Naive thymus-derived CD8-positive, alpha-beta T cell (primary cell): ENCODE data around the gene THAP3. TPM values are rescaled to one million over a fixed set of nuclear protein-coding genes. Genes with fewer than 3 reads are reported as not detected.
"Not testable (repeated sequence)": the region's sequence is repeated elsewhere in the genome, so short reads cannot be mapped to it uniquely, and the experiment has no call there.

ENCODE experiments used
- ATAC-seq, 2 donors: fragments of 150-1000 bp; cut with Tn5 transposase in 1 of 2; sonication (Bioruptor Pico), chemical (Tn5 transposase) in 1 of 2; 1 replicate in 1 of 2; 2 replicates in 1 of 2; pipeline ENCODE4 v1.10.0; 2021; ENCODE audit warnings: mild to moderate bottlenecking in 2 of 2, moderate library complexity in 2 of 2
- POLR2A ChIA-PET: fragments of 350-600 bp; sonication (Branson Sonifier 250); formaldehyde crosslinking; loops from one replicate; lab custom pipeline; 2021; ENCODE audit warnings: antibody characterized with exemption; lab: Charles Lee
- DNase-seq, 10 donors: peaks; one replicate each; pipeline versions ENCODE4 v3.0.0 to v3.0.0-alpha.2; 2020 to 2022
- H3K27ac Mint-ChIP-seq, 10 donors: one replicate each; pipeline ENCODE4 v1.8.0; 2020 to 2022; ENCODE audit warnings: mild to moderate bottlenecking in 10 of 10, mixed read lengths in 10 of 10, moderate library complexity in 4 of 10, inconsistent platforms in 1 of 10
- H3K27me3 Mint-ChIP-seq, 5 donors: one replicate each; pipeline ENCODE4 v1.8.0; 2021 to 2022; ENCODE audit warnings: mixed read lengths in 5 of 5
- H3K36me3 Mint-ChIP-seq, 3 donors: one replicate each; pipeline ENCODE4 v1.8.0; 2020 to 2022; ENCODE audit warnings: mixed read lengths in 3 of 3, mild to moderate bottlenecking in 2 of 3, inconsistent platforms in 1 of 3
- H3K4me1 Mint-ChIP-seq, 4 donors: one replicate each; pipeline ENCODE4 v1.8.0; 2021 to 2022; ENCODE audit warnings: mixed read lengths in 4 of 4
- H3K4me3 Mint-ChIP-seq, 10 donors: one replicate each; pipeline ENCODE4 v1.8.0; 2020 to 2022; ENCODE audit warnings: mild to moderate bottlenecking in 10 of 10, mixed read lengths in 10 of 10, moderate library complexity in 6 of 10, inconsistent platforms in 1 of 10
- H3K9me3 Mint-ChIP-seq, 9 donors: one replicate each; pipeline ENCODE4 v1.8.0; 2020 to 2022; ENCODE audit warnings: mixed read lengths in 9 of 9, mild to moderate bottlenecking in 3 of 9, inconsistent platforms in 1 of 9, moderate library complexity in 1 of 9
- polyA plus RNA-seq, 3 donors: library from polyadenylated mRNA; unstranded; fragments of 300-500 nt; fragmentation: Illumina TruSeq; gene quantifications; one replicate each; pipeline ENCODE4 v1.2.3, GENCODE V29; 2021
- total RNA-seq, 8 experiments: library from RNA in 2 of 8; stranded (reverse) in 2 of 8; gene quantifications; one replicate each; pipeline ENCODE4 v1.2.3 and lab custom pipeline; 2021 to 2026

Gene THAP3
- total and polyA plus RNA-seq, 5 experiments from 2014 or later: 20.1 to 30.7 (median 26.5) TPM

DNA sequence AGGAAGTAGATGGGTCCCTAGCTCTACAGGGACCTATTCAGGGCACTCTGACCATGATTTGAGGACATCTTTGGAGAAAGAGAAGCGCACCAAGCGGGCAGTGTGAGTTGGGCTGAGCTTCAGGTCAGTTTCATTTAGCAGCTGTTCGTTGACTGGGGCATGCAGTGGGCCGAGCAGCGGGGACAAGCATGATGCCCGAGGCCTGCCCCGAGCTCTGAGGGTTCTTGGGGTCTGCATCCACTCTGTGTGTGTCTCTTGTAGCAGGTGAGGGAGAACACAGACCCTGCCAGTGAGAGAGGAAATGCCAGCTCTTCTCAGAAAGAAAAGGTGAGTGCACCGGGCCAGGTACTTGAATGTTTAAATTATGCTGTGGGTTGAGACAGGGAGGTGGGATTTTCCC is 5.4 kb downstream of the THAP3 start:
- DNase-seq: peak in 1 of 10 donors; percentile 61
- ATAC-seq: no peak
- POLR2A ChIA-PET: interaction anchor here (0.7 kb wide), 1 partner anchor 44 kb away, joined by 3 read pairs; no protein-coding TSS in a partner anchor
- peaks cover 0 to 67% (median 9%) of the 10 kb centered on the region in 3 donors for H3K36me3 Mint-ChIP-seq
- peak overlapping the region in 3 of 10 donors; percentile 37 to 75 (median 60) for H3K27ac Mint-ChIP-seq
- peaks cover 17 to 37% (median 26%) of the 10 kb centered on the region in 4 donors for H3K4me1 Mint-ChIP-seq
- H3K27me3 Mint-ChIP-seq: no peaks in the 10 kb centered on the region
- no peaks in the 10 kb centered on the region for H3K9me3 Mint-ChIP-seq
- H3K4me3 Mint-ChIP-seq: peak overlapping the region in 1 of 10 donors; percentile 63

DNA sequence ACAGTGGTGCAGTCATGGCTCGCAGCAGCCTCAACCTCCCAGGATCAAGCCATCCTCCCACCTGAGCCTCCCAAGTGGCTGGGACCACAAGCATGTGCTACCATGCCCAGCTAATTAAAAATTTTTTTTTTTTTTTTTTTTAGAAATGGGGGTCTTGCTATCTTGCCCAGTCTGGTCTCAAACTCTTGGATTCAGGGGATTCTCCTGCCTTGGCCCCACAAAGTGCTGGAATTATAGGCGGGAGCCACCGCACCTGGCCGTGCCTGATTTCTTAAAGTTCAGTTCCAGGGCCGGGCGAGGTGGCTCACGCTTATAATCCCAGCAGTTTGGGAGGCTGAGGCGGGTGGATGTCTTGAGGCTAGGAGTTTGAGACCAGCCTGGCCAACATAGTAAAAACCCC is 6.4 kb downstream of the THAP3 start:
- peak in 1 of 10 donors; percentile 45 for DNase-seq
- Mint-ChIP-seq H3K27me3 (no peaks in the 10 kb centered on the region), H3K4me3 (no peak overlapping the region), H3K4me1 (peaks cover 17 to 30% (median 23%) of the 10 kb centered on the region in 4 donors), H3K36me3 (peaks cover 0 to 74% (median 9%) of the 10 kb centered on the region in 3 donors), H3K9me3 (no peaks in the 10 kb centered on the region), H3K27ac (no peak overlapping the region)
- no peak for ATAC-seq
- POLR2A ChIA-PET: interaction anchor here (1.6 kb wide), 1 partner anchor 28 kb away, joined by 7 read pairs; the partner anchor contains the start of gene KLHL21

DNA sequence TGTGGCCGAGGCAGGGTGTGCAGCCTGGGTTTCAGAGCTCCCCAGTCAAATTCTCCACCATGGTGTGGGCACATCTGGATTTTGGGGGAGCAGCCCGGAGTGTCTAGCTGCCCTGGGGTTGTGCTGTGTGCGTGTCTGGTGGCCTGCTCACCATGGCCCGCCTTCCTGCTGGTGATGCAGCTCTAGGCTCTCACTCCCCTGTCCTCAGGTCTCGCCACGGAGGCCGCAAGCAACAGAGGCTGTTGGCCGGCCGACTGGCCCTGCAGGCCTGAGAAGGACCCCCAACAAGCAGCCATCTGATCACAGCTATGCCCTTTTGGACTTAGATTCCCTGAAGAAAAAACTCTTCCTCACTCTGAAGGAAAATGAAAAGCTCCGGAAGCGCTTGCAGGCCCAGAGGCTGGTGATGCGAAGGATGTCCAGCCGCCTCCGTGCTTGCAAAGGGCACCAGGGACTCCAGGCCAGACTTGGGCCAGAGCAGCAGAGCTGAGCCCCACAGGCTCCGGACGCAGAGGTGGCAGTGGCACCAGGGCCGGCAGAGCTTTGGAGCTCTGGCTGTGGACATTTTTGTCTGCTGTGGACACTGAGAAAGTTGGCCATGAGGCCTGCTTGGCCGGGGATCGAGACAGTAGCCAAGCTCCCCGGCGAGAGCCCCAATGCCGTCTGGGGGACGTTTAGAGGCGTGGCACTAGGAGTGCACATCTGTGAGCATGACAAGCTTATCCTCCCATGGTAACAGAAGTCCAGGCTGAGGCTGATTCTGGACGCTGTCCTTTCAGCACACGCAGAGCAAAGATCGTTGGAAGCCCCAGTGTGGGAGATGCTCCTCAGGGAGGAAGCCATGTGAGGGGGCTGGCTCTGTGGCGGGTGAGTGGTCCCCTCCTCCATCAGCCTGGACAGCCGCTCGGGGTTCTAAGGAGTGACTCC is 8.2 kb downstream of the THAP3 start:
- H3K4me1 Mint-ChIP-seq: peaks cover 4 to 13% (median 6%) of the 10 kb centered on the region in 4 donors
- H3K4me3 Mint-ChIP-seq: no peak overlapping the region
- ATAC-seq: no peak
- DNase-seq: no peak
- POLR2A ChIA-PET: interaction anchor here (1.1 to 1.6 kb wide), 3 partner anchors 30 to 79 kb away, joined by 3 to 7 read pairs (median 4); partner anchors contain the start of genes KLHL21 and NOL9
- no peak overlapping the region for H3K27ac Mint-ChIP-seq
- H3K36me3 Mint-ChIP-seq: peaks cover 0 to 83% (median 9%) of the 10 kb centered on the region in 3 donors
- no peaks in the 10 kb centered on the region for H3K27me3 Mint-ChIP-seq
- H3K9me3 Mint-ChIP-seq: no peaks in the 10 kb centered on the region

DNA sequence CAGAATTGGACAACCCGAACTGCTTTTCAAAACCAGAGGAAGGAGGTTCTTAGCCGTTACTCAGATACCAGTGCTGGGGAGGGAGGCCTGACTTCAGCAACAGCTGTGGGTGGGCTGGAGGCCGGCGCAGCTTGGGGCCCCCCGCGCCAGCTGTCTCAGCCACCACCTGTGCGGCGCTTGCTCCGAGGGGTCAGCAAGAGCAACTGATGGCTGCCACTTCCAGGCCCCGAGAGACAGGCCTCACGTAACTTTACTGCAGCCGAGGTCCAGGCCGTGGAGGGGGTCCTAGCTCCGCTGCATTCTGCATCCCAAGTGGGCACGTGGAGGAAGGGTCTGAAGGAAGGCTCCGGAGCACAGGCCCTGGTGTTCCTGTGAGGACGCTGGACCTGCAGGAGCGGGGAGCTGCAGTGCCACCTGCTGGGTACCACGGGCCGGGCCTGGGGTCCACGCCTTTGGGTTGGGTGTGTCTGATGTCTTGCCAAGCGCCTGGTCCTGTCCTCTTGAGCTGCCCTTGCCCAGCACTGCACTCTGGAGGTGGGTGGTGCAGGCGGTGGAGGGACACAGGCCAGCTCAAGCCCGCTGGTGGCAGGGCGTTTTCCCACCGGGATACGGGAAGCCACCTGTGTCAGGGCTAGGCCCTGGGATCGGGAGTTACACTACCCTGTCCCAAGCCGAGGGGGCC is 9.8 kb downstream of the THAP3 start:
- Mint-ChIP-seq H3K4me1 (peaks cover under 1 to 4% (median 2%) of the 10 kb centered on the region in 4 donors), H3K36me3 (peaks cover 0 to 81% (median 8%) of the 10 kb centered on the region in 3 donors), H3K4me3 (no peak overlapping the region), H3K9me3 (no peaks in the 10 kb centered on the region), H3K27ac (no peak overlapping the region), H3K27me3 (no peaks in the 10 kb centered on the region)
- peak; percentile 55 to 80 for ATAC-seq
- POLR2A ChIA-PET: interaction anchor here (1.0 to 2.2 kb wide), 5 partner anchors 31 to 54 kb away, joined by 3 to 5 read pairs (median 3); no protein-coding TSS in a partner anchor
- DNase-seq: peak; percentile 13 to 68 (median 31)

DNA sequence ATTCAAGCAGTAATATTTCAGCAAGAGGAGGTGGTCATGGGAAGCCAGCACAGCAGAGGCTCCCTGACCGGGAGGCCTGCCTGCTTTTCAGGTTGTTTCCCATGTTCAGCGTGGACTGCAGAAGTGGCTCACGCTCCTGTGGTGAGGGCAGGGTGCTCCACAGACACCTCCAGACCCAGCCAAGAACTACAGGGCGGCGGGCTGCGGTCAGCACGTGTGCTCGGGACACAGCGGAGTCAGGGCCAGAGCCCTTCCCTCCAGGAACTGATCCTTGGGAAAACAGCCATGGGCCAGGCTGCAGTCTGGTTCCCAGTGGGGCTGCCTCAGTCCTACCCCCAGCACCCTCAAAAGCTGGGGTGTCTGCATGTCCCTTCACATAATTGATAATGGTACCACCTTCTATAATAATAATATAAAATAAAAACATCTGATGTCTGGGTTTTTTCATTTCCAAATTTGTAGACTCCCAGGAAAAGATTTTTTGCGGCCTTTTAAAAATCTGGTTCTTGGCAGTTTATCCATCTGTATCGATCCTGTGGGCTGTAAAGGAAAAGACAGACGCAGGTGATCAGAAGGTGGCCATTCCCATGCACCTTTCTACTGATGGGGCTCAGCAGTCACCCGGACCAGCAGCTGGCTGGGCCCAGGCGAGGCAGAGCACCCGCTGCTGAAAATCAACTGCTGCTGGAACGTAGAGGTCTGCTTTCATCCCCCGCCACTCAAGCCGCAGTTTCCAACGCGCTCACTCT is 10.7 kb downstream of the THAP3 start:
- no peak for DNase-seq
- no peaks in the 10 kb centered on the region for H3K27me3 Mint-ChIP-seq
- H3K9me3 Mint-ChIP-seq: no peaks in the 10 kb centered on the region
- peaks cover 0 to 78% (median 8%) of the 10 kb centered on the region in 3 donors for H3K36me3 Mint-ChIP-seq
- POLR2A ChIA-PET: interaction anchor here (1.0 to 2.2 kb wide), 3 partner anchors 31 to 38 kb away, joined by 3 to 5 read pairs (median 4); no protein-coding TSS in a partner anchor
- peak overlapping the region in 1 of 10 donors; percentile 16 for H3K27ac Mint-ChIP-seq
- ATAC-seq: no peak
- no peaks in the 10 kb centered on the region for H3K4me1 Mint-ChIP-seq
- H3K4me3 Mint-ChIP-seq: no peak overlapping the region

DNA sequence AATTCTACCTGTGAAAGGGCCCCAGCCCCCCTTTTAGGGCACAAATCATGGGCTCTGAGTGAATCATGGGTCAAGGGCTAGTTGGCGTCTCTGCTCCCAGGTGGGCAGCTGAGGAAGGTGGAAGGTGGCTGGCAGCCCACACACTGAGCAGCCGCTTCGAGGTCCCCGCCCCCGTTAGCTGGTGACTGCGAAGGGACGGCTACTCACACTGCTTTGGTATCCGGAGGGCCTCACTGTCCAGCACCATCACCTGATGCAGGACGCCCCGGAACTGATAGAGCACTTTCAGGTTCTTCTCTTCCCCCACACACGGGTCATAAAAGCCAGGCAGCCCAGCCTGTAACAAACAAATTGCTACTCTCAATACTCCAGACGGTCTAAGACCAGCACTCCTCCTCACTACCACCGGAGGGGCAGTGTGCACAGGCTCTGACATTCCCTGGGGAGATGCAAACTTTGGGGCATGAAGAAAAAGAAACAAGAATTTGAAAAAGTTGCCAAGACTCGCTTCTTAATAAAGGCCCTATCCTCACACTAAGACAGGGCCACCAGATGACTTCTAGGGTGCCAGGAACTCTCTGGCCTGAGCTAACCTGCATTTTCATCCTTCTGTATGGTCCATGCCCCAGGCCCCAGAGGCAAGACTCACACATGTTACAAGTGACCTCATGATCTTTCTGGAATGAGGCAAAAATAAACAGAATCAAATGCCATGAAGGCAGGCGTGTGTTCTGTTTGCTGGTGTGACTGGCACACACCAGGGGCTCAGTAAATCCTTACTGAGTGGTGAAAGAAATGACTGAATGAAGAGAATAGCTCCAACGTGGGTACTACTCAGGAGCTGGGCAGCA is 11.5 kb downstream of the THAP3 start:
- no peaks in the 10 kb centered on the region for H3K4me1 Mint-ChIP-seq
- H3K4me3 Mint-ChIP-seq: no peak overlapping the region
- no peaks in the 10 kb centered on the region for H3K9me3 Mint-ChIP-seq
- POLR2A ChIA-PET: interaction anchor here (2.2 kb wide), 1 partner anchor 32 kb away, joined by 5 read pairs; no protein-coding TSS in a partner anchor
- DNase-seq: peak in 1 of 10 donors; percentile 51
- no peaks in the 10 kb centered on the region for H3K27me3 Mint-ChIP-seq
- peak overlapping the region in 4 of 10 donors; percentile 9 to 59 (median 18) for H3K27ac Mint-ChIP-seq
- H3K36me3 Mint-ChIP-seq: peaks cover 0 to 81% (median 8%) of the 10 kb centered on the region in 3 donors
- no peak for ATAC-seq

DNA sequence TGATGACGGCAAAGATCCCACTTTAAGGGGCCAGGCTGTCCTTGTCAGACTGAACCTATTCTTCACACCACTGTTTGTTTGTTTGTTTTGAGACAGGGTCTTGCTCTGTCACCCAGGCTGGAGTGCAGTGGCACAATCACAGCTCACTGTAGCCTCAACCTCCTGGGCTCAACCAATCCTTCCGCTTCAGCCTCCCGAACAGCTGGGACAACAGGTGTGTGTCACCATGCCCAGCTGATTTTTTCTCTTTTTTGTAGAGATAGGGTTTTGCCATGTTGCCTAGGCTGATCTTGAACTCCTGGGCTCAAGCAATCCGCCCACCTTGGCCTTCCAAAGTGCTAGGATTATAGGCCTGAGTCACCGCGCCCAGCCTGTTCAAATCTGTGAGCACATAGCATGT is 12.1 kb downstream of the THAP3 start:
- H3K27me3 Mint-ChIP-seq, ATAC-seq, H3K9me3 Mint-ChIP-seq, DNase-seq, H3K4me1 Mint-ChIP-seq, POLR2A ChIA-PET, H3K4me3 Mint-ChIP-seq: not testable (repeated sequence)
- Mint-ChIP-seq H3K27ac (peak overlapping the region in 3 of 10 donors; percentile 8 to 51 (median 16)), H3K36me3 (peaks cover 0 to 83% (median 10%) of the 10 kb centered on the region in 3 donors)

DNA sequence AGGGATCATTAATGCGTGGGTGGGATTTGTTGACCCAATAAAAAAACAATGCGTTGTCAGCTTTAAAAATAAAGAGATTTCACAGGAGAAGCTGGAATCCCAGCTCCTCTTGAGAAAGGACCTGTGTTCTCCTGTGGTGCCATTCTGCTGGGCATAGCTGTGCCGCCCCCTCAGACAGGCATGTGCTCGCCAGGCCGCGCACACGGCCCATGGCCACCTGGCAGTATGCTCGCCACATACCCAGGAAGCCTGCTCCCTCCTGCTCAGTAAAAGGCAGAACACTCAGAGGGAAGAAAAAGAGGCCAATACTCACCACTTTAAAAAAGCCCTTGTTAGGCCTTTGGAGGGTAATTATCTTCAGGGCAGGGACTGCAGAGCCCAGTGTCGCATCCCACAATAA is 13.1 kb downstream of the THAP3 start:
- peak in 1 of 10 donors; percentile 2 for DNase-seq
- H3K4me3 Mint-ChIP-seq: no peak overlapping the region
- H3K27ac Mint-ChIP-seq: no peak overlapping the region
- H3K9me3 Mint-ChIP-seq: no peaks in the 10 kb centered on the region
- H3K4me1 Mint-ChIP-seq: no peaks in the 10 kb centered on the region
- no peak for ATAC-seq
- POLR2A ChIA-PET: no interaction called here
- peaks cover 0 to 81% (median 10%) of the 10 kb centered on the region in 3 donors for H3K36me3 Mint-ChIP-seq
- no peaks in the 10 kb centered on the region for H3K27me3 Mint-ChIP-seq

DNA sequence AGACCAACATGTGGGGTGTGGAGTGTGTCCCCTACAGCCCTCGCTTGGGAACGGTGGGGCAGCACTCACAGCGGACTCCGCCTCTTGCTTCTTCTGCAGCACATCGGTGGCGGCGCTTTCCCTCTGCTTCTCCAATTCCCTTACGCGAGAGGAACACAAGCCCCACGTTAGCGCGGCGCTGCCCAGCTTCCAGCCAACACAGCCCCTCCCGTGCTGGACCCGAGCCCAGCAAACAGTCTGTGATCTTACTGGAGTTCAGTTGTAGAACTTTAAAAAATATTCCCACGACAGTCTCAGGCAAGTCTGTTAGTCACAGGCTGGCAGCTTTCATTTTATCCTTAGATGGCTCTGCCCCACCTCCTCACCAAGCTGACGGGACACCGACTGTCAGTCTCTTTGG is 13.6 kb downstream of the THAP3 start:
- H3K9me3 Mint-ChIP-seq: no peaks in the 10 kb centered on the region
- POLR2A ChIA-PET: no interaction called here
- peaks cover 0 to 1% (median 0%) of the 10 kb centered on the region in 4 donors for H3K4me1 Mint-ChIP-seq
- H3K36me3 Mint-ChIP-seq: peaks cover 0 to 80% (median 10%) of the 10 kb centered on the region in 3 donors
- no peak overlapping the region for H3K4me3 Mint-ChIP-seq
- no peak for ATAC-seq
- H3K27ac Mint-ChIP-seq: peak overlapping the region in 2 of 10 donors; percentile 20 to 35
- DNase-seq: peak in 1 of 10 donors; percentile 40
- H3K27me3 Mint-ChIP-seq: no peaks in the 10 kb centered on the region

DNA sequence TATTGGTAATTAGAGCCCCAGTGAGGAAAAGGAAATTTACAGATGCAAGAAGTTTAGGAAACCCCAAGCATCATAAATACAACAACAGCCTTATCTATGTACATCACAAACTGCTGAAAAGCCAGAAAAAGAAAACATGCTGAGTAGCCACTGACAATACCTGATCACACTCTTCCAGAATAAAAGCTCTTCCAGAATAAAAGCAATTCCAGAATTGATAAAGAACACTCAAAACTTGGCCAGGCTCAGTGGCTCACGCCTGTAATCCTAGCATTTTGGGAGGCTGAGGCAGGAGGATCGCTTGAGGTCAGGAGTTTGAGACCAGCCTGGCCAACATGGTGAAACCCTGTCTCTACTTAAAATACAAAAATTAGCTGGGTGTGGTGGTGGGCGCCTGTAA is 16.2 kb downstream of the THAP3 start:
- H3K4me3 Mint-ChIP-seq, H3K27me3 Mint-ChIP-seq, H3K27ac Mint-ChIP-seq, H3K4me1 Mint-ChIP-seq, H3K9me3 Mint-ChIP-seq, ATAC-seq: not testable (repeated sequence)
- peak in 1 of 10 donors; percentile 21 for DNase-seq
- H3K36me3 Mint-ChIP-seq: peaks cover 0 to 73% (median 4%) of the 10 kb centered on the region in 3 donors
- POLR2A ChIA-PET: interaction anchor here (1.1 kb wide), 1 partner anchor 16 kb away, joined by 3 read pairs; the partner anchor contains the start of gene THAP3

DNA sequence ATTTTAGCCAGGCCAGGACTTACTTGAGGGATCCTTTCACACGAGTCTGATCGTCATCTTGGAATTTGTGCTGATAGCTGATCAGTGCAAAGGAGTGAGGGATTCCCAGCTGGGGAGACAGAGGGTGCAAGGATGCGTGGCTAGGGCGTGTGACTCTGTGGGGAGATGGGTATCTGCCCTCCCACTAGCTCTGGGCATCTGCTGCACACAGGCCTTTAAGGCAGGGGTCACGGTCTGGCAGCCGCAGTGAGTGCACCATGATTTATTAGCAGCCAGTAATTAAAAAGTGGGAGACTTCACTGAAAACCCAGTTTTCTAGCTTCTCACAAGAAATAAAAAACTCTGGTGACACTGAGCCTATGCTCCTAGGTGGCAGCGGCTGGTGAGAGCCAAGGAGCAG is 20.4 kb downstream of the THAP3 start:
- Mint-ChIP-seq H3K4me3 (no peak overlapping the region), H3K27ac (no peak overlapping the region), H3K27me3 (no peaks in the 10 kb centered on the region), H3K9me3 (no peaks in the 10 kb centered on the region), H3K4me1 (peaks cover 0 to 3% (median under 1%) of the 10 kb centered on the region in 4 donors), H3K36me3 (peaks cover 0 to 40% (median 4%) of the 10 kb centered on the region in 3 donors)
- POLR2A ChIA-PET: interaction anchor here (1.2 to 1.6 kb wide), 2 partner anchors 90 to 154 kb away, joined by 3 to 4 read pairs; no protein-coding TSS in a partner anchor
- ATAC-seq (no peak), DNase-seq (no peak)
